Dermis blood vessel endothelial cell (primary cell): ENCODE data around the gene CXCR6. TPM values are rescaled to one million over a fixed set of nuclear protein-coding genes. Genes with fewer than 3 reads are reported as not detected.
"Not testable (repeated sequence)": the region's sequence is repeated elsewhere in the genome, so short reads cannot be mapped to it uniquely, and the experiment has no call there.

Source experiments
- DNase-seq: peaks from one replicate; pipeline ENCODE4 v3.0.0; 2010
- total RNA-seq: library from RNA; depleted of rRNA; stranded (reverse); fragments of >200 nt; gene quantifications from 2 replicates; pipeline ENCODE4 v1.2.3, GENCODE V29; 2014

CXCR6 gene
- total RNA-seq, 1 donor from 2014 or later = not detected

- no peak for DNase-seq
These were observed 49.0 kb downstream of the CXCR6 start for GRCh38 chr3:45992133-45992729.

GRCh38 chr3:45992821-45993221 is 49.6 kb downstream of the CXCR6 start:
- DNase-seq = no peak

DNA sequence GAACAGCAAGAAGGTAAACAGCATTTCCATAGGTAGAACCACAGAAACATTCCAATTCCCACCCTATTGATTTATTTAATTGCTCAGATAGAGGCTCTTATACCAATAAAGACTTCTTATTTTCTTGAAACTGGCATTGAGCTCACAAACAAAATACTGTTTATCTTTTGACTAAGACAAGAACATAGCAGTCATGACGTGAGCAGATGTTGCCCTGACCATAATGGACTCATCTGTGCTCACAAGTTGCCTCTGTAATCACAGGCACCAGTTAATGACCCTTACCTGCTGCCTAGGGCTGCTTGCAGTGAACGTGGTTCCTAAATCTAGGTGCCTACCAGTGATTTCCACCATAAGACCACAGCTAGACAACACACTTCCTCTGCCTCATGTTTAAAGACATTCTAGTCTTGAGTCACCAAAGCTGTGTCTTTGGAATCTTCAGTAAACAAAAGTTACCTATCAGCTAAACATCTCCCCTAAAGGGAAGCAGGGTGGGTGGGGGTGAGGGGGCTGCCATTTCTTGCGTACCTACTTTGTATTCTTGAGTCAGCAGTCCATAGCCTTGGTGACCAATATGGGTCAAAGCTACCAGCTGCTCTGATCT is 50.3 kb downstream of the CXCR6 start:
- no peak for DNase-seq

DNA sequence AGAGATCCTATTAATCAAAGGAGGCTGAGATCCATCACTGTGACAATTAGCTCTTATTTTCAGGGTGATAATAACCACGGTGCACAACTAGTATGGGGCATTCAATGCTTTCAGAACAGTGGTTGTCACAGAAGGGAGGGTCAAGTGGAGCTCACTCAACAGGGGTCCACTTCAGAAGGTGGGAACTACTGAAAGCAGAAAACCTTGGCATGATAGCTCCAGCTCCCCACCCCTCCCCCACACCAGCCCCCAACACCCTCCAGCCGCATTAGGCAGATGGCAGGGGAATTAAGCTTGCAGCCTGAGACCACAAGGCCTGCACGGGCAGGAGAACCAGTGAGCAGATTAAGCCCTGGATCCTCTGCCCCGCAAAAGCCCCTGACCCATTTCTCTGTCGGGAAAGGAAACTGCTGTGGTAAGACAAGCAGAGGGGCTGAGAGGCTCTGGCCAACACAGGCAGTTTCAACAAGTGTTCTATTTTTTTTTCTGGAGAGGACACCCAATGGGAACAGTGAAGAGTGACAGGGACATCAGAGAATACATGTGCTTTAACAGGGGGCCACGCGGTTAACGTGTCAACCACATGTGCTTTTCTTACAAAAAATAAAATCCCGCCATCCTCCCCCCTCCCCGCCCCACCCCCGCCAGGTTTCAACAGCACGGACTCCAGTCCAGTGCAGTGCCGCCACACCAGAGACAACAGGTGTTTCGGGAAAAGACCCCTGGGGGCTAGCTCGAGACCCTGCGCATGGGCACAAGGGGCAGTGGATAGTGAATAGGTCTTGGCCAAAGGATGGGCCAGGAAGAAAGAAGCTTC is 51.4 kb downstream of the CXCR6 start:
- no peak for DNase-seq

DNA sequence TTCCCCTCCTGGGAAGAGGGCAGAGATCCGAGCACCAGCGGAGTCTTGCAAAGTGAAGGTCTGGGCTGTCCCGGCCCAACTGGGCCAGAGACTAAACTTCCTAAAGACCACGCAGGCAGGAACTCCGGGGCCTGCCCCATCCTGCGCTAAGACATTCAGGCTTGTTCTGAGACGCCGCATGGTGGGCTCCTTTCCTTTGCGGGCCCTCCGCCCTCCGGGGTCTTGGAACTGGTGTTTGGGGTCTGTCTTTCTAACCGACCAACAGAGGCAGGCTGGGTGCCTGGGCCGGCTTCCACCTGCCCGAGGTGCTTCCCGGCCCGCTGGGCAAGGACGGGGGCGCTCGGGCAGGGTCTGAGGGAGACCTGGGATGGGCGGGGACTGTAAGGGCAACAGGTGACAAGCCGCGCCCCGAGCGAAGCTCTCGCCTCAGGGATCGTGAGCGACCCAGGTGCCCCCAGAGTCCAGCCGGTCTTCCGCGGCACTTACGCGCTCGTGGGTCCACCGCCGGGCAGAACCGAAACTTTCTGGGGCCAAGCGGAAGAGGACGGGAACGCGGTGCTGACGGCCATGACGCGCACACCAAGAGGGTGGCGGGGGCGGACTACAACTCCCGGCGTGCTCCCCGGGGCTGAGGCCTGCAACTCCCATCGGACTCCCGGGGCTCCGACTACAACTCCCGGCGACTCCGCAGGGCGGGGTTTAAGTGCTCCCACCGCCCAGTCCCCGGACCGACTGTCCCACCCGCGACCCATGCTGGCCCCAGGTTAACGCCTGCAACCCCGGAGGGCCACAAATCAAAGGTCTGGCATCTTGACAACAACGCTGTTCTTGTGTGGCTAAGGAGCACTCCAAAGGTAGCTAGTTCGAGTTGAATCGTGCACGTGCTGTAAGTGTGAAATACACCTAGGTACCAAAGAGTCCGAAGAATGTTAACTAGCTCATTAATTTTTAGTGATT is 52.2 kb downstream of the CXCR6 start, which contains the start of gene FYCO1:
TSS of gene FYCO1 (minus strand) at position 589 of the 957 bp plus-strand sequence. CDS start 10,914 bp downstream, outside the sequence.
- peak; percentile 91 for DNase-seq

GRCh38 chr3:45997499-45997898 is 54.2 kb downstream of the CXCR6 start:
- DNase-seq = not testable (repeated sequence)

GRCh38 chr3:45997942-45998341 is 54.7 kb downstream of the CXCR6 start:
- no peak for DNase-seq

Other genes starting within 250 kb of the CXCR6 start
- gene SLC6A20, start 146.9 kb upstream of the CXCR6 start, total RNA-seq = not detected in 2 replicates
- gene LZTFL1, start 101.3 kb upstream of the CXCR6 start, total RNA-seq = 11.9 and 16.8 TPM in 2 replicates
- gene CCR9, start 56.9 kb upstream of the CXCR6 start, total RNA-seq = not detected in 2 replicates
- 14.5 and 20.9 TPM in 2 replicates for gene FYCO1, start 52.4 kb downstream of the CXCR6 start, total RNA-seq
- gene XCR1, start 84.0 kb downstream of the CXCR6 start, total RNA-seq = not detected in 2 replicates